HG02610 (cell line): Measurements from ENCODE around the gene CHAC2.
"Not testable (repeated sequence)": the region's sequence is repeated elsewhere in the genome, so short reads cannot be mapped to it uniquely, and the experiment has no call there.

ENCODE experiments used
- ATAC-seq: cut with Tn5 transposase; IDR thresholded peaks from one replicate; pipeline ENCODE4 v1.9.1; 2021; ENCODE audit warnings: mild to moderate bottlenecking, moderate library complexity; ENCODE audit not compliant: unreplicated experiment

Gene CHAC2

DNA sequence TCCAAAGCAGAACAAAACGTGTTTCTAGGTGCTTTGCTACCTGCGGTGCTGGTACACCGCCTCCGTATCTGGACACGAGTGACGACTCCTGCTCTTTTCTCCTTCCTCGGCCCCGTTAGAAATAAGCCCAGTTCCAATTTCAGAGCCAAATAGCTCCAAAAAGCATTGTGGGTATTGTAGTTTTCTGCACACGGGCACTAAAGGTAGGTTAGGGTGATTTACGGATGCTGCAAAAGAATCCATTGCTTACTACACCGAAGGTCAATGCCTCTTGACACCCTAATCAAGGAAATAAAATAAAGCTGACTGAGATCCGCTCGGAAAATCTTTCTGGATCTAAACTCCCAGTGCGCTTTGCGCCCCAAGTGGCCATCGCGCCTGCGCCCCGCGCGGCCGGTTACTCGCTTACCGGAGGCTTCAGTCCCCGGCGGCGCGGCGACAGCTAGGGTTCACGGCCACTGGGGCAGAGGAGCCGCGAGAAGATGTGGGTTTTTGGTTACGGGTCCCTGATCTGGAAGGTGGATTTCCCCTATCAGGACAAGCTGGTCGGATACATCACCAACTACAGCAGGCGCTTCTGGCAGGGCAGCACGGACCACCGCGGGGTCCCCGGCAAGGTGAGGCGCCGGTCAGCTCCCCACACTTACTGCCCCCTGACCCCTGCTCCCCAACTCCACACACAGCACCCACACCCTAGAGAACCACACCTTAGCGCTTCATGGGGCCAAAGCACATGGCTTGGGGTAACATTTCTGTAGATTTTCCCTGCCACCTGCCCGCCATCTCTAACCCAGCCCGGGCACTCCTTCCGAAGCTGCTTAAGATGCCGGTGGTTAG is at the start of gene CHAC2:
CHAC2 (plus strand) TSS at position 400 of the 837 bp plus-strand sequence; CDS start at position 483, 83 bp downstream.
- ATAC-seq, result peak; percentile 93

DNA sequence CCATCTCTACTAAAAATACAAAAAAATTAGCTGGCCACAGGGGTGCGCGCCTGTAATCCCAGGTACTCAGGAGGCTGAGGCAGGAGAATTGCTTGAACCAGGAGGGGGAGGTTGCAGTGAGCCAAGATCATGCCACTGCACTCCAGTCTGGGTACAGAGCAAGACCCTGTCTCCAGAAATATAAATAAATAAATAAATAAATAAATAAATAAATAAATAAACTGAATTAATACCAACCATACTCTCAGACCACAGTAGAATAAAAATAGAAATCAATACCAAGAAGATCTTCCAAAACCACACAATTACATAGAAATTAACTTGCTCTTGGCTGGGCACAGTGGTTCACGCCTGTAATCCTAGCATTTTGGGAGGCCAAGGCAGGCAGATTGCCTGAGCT is 46.7 kb upstream of the CHAC2 start:
- ATAC-seq, result not testable (repeated sequence)

DNA sequence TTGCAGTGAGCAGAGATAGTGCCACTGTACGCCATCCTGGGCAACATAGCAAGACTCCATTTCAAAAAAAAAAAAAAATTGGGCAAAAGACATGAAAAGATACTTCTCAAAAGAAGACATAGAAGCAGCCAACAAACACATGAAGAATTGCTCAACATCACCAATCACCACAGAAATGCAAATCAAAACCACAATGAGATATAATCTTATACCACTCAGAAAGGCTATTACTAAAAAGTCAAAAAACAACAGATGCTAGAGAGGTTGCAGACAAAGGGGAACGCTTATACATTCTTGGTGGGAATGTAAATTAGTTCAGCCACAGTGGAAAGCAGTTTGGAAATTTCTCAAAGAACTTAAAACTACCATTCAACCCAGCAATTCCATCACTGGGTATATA is 43.1 kb upstream of the CHAC2 start:
- no peak for ATAC-seq

DNA sequence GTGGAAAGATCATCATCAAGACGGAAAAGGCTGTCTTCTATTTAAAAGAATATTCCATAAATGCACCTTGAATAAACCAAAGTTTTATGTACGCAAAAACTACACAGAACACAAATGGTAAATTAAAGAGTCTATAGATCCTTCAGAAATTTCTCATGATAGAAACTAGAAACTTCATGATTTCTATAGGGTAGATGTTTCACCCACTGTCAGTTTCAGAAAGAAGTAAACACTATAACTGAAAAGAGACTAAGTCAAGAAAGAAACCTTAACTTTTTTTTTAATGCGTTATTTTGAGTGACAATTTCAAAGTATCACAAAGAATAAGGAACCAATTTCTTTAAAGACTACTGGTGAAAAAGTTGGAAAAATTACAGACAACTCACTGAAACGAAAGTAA is 41.9 kb upstream of the CHAC2 start:
- no peak for ATAC-seq

DNA sequence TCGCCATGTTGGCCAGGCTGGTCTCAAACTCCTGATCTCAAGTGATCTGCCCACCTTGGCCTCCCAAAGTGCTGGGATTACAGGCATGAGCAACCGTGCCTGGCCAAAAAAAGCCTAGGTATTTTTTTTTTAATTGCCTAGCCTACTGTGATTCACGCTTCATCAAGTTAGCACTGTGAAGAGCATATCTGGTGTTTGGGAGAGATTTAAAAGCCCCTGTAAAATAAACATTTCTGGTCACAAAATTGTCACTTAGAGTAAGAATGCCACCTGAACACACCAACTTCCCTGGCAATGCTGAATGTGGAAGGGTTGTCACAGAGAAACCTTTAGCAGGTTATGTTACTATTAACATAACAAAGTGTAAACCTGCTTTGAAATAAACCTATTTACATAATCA is 39.7 kb upstream of the CHAC2 start:
- no peak for ATAC-seq

DNA sequence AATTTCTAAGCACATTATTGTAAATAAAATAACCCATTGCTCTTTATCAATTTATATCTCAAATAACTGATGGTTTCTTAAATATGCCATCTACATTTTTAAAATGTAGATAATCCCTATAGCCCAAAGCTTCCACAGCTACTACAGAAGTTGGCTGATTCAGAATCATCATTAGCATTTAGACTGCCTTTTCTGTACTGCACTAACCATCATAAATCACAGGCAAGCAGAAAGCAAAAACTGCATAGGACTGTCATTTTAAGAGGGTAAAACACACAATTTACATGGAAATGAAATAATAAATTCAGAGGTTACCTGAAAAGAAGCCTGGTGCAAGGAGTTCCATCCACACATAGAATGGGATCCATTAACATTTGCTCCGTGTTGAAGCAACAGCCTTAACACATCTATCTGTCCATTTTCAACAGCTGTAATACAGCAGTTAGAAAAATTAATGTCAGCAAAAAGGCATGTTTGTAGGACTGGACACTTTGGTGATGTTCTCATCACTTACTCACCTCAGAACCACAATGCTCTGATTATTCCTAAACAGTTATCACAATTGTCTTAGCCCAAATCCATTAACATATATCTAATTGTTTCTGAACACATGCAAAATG is 38.4 kb upstream of the CHAC2 start:
- no peak for ATAC-seq

DNA sequence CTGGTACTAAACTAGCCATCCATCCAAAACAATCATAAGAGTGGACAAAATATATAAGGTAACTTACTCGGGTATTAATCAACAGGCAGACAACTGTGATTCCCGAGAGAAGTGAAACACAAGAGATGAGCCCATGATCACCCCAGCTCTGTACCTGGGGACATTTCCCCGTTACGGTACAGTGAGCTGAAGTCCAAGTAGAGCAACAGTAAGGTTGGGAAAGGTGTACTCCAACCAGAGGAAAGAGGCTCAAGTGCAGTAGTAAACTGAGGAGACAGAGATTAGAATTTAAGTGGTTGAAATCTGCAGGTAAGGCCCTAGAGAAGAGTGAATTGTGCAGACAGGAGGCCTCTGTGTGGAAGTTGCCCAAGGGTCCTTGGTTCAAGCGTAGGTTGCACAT is 30.5 kb upstream of the CHAC2 start:
- ATAC-seq, result no peak

DNA sequence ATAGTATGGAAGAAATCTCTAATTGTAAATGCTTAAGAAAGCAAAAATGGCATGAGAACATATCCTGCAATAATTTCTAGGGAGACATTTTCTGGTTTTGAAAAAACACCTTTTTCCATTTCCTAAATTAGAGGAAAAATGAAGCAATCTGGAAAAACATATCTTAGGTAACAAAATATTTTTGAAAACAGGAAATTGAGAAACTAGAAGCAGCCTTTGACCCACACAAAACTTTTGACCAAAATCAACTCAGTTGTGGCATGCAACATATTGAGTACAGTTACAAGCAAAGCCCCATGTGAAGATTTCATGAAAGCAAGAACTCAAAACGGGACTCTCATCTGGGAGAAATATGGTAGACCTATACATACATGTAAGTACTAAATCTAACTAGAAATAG is 28.6 kb upstream of the CHAC2 start:
- ATAC-seq, result no peak

DNA sequence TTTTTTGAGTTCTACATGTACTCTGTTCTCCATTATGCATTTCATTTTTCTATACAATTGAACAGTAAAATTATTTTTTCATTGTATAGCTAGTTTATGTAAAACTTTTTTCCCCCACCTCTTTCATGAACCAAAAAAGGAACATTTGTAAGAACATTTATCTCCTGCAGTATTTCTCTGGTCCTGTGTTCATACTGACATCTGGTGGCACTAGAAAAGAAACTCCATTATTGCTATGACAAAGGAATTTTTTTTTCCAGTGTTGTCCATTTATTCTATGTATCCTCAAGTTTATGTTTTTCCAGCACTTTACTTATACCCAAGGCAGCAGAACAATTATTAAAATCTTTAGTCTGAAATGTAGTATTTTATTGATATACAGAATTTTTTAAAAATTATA is 27.4 kb upstream of the CHAC2 start:
- ATAC-seq, result no peak

DNA sequence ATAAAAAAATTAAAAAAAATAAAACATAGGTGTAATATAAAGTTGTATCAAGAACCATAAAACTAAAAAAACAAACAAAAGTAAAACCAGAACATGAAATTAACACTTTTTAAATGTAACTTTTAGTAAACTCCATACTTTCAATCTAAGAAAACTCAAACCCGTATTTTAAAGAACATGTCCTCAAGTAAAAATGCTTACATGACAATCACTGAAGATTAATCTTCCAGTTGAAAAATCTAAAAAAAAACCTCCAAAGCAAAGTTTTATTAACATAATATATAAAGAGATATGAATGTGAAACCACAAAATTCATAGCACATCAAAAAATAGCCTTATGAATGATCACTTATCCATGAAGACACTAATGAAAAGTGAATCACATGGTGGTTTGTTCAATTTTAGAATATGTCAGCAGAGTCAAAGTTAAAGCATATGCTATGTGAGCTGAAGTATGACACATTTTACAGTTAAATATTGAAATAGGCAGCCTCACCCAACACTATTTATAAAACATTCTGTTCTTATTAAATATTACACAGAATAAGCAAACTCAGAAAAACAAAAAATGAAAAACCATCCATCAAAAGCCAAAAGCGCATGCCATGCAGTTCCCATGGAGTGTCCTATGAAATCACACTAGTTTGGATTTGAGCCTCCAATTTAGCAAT is 23.1 kb upstream of the CHAC2 start:
- ATAC-seq, result no peak

DNA sequence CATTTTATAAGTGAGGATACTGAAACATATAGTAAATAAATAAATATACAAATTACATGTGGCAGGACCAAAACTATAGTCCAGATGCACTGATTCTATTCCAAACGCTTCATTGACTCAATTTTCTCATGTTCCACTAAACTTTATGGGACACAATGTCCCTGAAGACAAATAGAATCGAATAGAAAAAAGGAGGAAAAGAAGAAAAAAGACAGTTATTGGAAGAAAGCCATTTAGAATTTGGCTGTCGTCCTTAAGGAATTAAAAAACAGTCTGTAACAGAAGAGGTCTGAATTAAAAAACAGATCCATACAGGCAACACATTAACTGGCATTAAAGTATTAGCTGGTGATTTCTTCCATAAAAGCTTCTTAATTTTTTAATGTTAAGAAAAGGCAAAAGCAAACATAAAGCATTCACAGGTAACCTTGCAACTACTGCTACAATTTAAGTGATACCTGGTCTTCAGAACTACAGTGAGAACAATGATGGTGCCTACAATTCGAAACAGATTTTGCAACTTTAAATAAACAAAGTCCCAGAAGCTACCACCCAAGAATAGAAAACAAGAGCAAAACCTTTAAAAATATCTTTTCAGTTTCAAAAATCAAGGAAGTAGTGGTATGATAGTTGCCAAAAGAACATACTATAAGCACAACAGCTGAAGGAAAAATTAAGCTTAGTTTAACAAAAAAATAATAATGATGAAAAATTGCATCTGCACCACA is 17.4 kb upstream of the CHAC2 start:
- no peak for ATAC-seq

DNA sequence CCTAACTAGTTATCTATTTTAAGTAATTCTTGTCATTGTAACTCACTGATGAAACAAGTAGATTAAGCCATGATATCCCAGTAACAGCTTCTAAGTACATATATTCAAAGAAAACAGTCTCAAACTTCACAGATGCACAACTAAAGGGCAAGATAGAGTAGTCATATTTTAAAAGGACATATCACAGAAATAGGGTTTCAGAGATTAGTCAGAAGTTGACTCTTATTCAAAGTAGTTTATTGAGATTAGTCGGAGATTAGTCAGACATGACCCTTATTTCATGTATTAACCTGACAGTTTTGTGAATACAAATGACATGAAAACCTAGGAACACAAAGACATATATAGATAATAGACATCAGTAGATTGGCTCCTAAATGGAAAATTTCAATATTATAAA is 15.9 kb upstream of the CHAC2 start:
- ATAC-seq, result peak; percentile 97

DNA sequence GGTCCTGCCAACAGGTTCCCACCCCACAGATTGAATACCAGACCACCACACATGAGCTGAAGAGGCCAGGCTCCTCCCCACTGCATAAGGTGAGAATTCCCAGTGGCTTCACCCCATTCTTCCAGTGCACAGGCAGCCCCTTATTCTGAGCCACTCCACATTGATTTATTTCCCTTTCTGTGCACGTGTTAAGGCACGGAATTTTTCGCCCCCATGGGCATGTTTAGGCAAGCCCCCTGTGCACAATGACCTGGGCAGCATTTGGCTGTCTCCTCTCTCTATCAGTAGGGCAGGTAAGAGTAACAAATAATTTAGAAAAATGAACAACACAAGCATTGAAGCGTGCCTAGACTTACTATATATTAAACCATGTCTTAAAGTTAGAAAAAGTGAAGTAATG is 15.2 kb upstream of the CHAC2 start:
- ATAC-seq, result no peak

DNA sequence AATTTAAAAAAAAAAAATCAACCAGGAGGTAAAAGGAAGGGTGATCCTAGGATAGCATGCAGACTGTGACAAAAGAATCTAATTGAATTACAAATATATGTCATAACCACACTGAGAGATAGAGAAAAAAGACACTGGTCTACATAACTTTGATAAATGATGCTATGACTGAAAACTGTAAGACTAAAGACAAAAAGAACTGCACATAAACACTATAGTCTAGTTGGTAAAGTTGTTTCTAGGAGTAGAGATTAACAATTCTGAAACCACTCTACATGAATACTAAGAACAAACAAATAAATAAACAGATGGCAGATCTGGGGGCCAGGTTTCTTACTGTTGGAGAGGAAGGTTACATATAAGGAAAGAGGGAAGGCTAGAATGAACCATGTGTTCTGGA is 14.6 kb upstream of the CHAC2 start:
- peak; percentile 50 for ATAC-seq

DNA sequence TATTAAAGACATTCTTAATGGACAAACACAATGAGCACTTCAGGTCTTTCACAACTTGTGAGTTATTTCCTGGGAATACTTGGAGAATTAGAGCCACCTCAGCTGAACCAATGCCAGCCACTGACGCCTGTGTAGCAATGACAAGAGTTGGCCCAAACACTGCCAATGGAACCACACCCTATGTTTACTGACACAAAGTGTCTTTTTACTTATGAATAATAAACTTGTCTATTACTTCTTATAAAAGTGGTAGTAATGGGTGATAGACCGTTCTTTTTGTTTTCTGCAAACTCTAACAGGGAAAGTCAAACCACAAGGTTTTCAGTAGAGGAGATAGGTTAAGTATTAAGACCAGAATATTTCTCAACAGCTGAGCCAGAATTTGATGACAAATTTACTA is 12.5 kb upstream of the CHAC2 start:
- no peak for ATAC-seq

DNA sequence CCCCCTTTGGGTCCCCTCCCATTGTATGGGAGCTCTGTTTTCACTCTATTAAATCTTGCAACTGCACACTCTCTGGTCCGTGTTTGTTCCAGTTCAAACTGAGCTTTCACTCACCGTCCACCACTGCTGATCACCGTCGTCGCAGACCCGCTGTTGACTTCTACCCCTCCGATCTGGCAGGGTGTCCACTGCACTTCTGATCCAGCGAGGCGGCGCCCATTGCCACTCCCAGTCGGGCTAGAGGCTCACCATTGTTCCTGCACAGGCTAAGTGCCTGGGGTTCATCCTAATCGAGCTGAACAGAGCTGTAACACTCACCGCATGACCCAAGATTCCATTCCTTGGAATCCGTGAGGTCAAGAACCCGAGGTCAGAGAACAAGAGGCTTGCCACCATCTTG is 11.0 kb upstream of the CHAC2 start:
- ATAC-seq, result no peak

DNA sequence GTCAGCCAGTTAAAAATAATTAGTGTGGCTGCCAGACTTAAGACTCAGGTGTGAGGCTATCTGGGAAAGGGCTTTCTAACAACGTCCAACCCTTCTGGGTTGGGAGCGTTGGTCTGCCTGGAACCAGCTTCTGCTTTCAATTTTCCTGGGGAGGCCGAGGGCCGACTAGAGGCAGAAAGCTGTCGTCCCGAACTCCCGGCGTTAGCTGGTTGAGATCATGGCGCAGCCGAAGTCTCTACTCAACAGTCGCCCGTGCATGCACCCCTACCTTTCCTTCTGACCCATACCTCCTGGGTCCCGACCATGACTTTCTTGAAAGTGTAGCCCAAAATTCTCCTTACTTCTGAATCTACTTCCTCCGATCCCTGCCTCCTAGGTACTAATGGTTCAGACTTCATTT is 10.4 kb upstream of the CHAC2 start:
- not testable (repeated sequence) for ATAC-seq

DNA sequence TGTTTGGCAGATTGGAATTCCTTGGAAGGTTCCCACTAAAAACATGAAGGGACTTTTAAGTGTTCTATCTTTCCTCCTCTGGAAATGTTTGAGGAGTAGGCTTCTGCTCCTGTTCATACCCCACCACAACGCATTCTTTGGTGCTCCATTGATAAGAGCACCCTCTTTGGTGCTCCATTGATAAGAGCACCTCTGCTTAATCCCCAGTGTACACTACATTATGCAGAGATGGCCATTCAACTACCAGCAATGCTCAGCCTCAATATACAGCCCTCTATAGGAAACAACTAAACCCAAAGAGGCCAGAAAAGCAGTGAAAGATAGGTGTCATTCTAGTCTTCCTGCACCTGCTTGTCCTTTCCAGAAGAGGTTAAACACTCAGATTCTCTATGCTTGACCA is 1.8 kb upstream of the CHAC2 start:
- ATAC-seq, result no peak

DNA sequence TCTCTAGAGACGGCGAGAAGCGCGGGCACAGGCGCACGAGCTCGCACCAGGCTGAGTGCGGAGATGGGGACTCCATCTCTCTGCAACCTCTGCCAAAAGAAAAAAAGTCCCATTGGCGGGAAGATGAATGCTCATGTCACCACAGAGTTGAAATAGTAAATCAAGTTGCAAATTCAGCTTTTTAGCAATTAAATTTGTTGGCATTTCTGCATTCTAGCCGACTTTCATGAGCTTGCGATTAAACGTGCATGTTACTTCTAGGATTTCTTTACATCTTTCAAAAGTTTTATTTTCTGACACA is 588 bp downstream of the CHAC2 start:
- ATAC-seq, result peak; percentile 37

DNA sequence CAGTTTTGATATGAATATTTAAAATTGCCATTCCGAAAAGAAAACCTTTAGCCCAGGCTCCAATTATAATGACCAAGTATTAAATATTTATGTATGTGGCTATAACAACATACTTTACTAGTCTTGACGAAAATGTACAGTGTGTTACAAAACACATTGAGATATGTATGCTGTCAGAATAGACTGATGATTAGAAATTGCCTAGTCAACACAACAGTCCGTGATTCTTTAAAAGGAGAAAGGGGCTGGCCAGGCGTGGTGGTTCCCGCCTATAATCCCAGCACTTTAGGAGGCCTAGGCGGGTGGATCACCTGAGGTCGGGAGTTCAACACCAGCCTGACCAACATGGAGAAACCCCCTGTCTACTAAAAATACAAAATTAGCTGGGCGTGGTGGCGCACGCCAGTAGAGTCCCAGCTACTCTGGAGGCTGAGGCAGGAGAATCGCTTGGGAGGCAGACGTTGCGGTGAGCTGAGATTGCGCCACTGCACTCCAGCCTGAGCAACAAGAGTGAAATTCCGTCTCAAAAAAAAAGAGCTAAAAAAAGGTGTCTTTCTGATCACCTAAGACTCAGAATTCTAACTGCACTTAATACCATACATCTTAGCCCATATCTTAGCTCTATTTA is 1.8 kb downstream of the CHAC2 start:
- no peak for ATAC-seq

DNA sequence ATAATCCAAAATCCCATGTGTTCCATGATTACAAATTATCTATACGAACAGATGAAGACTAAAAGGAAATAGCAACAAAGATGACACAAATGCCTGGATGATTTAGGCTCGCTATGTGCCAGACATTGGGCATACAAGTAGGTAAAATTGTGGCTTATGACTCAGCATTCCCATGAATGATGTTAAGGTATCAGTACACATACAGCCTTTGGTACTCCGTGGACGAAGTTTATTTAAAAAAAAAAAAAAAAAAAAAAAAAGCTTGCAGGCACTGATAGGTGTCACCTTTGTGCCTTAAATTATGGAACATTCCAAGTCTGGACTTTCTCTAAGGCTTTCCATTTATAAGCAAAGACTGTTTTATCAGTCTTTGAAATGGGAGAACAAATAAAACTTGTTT is 2.7 kb downstream of the CHAC2 start:
- ATAC-seq, result no peak
